ENCODE results near the gene CCNA1.
A peak's percentile ranks its signal among the peaks of the same experiment; 100 is the strongest.

CCNA1 gene

DNA sequence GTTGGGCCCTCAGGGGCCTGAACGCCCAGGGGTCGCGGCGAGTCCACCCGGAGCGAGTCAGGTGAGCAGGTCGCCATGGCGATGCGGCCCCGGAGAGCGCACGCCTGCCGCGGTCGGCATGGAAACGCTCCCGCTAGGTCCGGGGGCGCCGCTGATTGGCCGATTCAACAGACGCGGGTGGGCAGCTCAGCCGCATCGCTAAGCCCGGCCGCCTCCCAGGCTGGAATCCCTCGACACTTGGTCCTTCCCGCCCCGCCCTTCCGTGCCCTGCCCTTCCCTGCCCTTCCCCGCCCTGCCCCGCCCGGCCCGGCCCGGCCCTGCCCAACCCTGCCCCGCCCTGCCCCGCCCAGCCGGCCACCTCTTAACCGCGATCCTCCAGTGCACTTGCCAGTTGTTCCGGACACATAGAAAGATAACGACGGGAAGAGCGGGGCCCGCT lies at the start of gene CCNA1:
TSS of gene CCNA1 (plus strand) at position 390 of the 439 bp plus-strand sequence. CDS start 562 bp downstream, outside the sequence.
- no peak for DNase-seq (ENCODE audit: low read depth in 3 of 3, low spot score in 1 of 3)

DNA sequence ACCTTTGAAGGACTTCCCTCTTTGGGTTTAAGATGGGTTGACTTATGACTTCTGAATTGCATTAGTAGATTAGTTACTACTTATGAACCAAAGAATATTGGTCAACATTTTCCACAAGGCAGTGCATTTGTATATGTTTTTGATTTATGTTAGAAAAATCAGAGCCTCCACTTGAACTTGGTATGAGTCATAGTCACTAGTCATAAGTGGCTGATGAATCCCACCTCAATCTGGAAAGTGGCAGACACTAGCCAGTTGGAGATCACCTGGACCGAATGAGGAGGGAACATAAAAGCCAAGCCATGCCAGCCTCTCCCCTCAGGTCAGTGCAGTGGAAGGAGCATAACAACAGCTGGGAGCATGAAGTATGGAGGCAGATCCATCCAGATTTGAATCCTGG lies 46.8 kb upstream of the CCNA1 start:
- DNase-seq (ENCODE audit: low read depth in 3 of 3, low spot score in 1 of 3), result no peak

DNA sequence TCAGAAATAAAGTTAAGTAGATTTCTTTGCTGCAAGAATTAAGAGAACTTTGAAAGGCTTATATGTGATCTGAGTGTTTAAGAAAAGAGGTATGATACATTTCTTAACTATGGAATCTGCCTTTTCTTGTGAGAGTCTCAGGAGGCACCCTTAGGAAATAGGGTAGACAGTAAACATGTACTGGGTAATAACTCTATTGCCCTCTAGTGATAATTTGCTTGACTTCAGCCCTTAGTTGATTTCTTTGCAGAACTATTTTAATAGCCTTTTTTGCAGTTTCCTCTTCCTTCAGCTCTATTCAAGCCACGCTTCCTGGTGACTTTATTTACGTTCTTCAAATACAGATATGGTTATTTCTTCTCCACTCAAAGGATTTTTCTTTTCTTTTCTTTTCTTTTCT lies 37.0 kb upstream of the CCNA1 start:
- DNase-seq (ENCODE audit: low read depth in 3 of 3, low spot score in 1 of 3), result no peak

DNA sequence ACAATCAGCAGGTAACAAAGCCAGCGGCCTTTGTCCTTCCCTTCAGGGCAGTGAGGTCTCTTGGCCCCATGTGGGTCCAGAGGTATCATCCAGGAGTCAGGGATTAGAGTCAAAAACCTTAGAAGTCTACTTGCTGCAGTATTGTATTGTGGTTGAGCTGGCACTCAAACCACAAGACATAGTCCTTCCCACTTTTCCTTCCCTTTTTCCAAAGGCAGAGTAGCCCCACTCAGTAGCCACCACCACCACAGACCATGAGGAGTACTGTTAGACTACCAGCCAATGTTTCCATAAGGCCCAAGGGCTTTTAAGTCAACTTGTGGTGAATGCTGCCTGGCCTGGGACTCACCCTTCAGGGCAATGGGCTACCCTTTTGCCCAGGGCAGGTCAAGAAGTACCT lies 27.1 kb upstream of the CCNA1 start:
- no peak for DNase-seq (ENCODE audit: low read depth in 3 of 3, low spot score in 1 of 3)

DNA sequence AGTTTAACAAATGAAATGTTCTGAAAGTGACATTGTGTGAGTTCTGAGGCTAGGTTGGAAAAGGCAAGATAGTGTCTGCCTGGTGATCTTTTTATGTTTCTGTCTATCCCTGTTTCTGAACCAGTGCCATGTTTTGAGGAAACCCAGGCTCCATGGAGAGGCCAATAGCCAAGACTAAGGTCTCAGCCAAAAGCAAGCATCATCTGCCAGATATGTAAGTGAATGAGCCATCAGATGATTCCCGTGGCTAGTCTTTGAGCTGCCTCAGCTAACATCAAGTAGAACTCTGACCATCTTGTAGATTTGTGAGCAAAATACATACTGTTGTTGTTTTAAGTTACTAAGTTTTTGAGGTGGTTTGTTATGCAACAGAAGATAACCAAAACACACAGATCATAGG lies 19.6 kb upstream of the CCNA1 start:
- no peak for DNase-seq (ENCODE audit: low read depth in 3 of 3, low spot score in 1 of 3)

DNA sequence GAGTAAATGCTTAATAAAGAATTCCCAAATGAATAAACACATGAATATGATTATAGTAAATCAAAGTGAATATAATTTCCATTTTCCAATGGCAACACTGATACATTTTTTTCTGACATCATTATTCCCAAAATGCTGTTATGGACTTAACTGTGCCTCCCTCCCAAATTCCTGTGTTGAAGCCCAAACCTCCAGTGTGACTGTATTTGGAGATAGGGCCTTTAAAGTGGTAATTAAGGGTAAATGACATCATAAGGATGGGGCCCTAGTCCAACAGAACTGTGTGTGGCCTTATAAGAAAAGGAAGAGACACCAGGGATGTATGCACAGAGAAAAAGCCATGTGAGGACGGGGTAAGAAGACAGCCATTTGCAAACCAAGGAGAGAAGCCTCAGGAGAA lies 19.1 kb upstream of the CCNA1 start:
- no peak for DNase-seq (ENCODE audit: low read depth in 3 of 3, low spot score in 1 of 3)

DNA sequence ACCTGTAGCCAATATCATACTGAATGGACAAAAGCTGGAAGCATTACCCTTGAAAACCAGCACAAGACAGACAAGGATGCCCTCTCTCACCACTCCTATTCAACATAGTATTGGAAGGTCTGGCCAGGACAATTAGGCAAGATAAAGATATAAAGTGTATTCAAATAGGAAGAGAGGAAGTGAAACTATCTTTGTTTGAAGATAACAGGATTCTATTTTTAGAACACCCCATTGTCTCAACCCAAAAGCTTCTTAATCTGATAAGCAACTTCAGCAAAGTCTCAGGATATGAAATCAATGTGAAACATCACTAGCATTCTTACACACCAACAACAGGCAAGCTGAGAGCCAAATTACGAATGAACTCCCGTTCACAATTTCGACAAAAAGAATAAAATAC lies 17.8 kb upstream of the CCNA1 start:
- DNase-seq (ENCODE audit: low read depth in 3 of 3, low spot score in 1 of 3), result no peak

DNA sequence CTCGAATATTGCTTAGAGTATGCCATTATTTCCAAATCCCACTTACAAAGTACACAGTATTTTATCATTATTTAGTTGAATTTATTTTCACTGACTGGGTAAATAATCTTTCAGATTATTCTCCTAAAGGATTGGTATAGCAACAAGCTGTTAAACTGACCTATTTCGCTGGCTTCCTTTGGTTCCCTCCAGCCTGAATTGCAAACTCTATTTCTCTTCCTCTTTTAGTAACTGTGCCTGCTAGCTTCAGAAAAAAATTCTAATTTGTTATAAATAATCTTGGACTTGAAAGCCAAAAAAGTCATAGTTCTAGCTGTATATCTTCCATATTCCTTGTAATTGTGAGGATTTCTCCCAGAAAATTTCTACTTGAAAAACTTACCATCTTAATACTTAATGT lies 15.0 kb upstream of the CCNA1 start:
- DNase-seq (ENCODE audit: low read depth in 3 of 3, low spot score in 1 of 3), result no peak

DNA sequence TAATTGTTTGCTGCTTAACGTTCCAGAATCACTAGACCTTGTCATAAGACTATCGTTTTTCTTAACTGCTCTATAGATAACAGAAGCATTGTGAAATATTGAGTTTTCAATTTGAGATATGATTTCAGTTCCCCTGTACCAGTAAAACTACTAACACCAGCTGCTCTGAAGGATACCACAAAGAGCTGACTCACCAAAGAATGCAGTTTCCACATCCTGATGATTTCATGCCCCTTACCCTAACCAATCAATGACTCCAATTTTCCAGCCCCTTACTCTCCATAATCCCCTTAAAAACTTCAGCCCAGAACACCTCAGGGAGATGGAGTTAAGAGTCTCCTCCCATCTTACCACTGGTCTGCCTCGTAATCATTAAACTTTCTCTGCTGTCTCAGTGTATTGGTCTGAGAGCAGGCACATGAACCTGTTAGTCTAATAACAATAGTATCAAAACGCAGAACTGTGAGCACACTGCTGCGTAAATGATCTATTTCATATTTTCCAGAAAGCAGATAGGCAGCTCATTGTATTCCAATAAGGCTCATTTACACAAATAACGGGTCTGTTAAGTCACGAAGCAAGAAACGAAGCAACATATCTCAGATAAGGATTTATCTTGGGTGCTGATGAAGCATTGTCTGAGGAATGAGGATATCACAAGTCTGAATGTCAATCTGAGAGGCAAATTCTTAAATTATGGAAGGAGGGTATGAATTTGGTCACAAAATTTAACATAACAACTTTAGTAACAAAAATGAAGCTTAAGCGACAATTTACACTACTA lies 14.1 kb upstream of the CCNA1 start:
- no peak for DNase-seq (ENCODE audit: low read depth in 3 of 3, low spot score in 1 of 3)

DNA sequence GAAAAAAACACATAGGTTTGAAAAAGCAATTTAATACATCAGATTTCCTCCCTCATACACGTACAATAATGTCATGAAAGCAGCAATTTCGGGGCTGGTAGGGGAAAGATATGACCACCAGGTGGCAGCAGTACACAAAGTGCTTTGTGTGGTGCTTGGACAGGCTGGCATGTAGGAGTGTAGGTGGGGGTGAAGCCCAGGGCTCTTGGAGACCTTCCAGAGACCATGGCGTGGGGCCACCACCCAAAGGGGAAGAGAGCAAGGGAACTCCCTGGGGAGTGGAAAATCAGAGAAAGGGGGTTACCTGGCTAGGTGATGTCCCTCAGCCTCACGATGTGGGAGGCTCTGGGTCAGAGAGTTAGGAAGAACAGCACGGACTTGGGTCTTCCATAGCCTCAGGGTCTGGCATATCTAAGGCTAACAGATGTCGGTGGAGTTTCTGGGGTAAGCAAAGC lies 11.8 kb upstream of the CCNA1 start:
- DNase-seq (ENCODE audit: low read depth in 3 of 3, low spot score in 1 of 3), result peak in 2 of 3 donors; percentile 5 to 24

DNA sequence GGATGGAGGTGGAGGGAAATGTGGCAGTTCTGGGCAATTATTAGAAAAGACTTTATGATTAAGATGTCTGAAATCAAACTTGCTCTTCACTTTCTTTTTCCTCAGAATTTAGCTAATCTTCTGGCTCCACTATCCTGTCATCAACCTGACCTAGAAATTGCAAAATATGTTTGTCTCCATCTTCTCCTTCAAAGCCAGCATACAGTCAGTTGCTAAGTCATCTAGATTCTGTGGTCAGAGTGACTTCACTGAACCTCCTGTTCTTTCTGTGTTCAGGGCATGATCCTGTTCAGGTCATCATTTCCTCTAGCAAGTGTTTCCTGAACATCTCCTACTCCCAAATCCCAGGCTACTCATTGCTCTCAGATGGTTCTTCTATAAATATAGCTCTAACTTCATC lies 10.8 kb upstream of the CCNA1 start:
- no peak for DNase-seq (ENCODE audit: low read depth in 3 of 3, low spot score in 1 of 3)

DNA sequence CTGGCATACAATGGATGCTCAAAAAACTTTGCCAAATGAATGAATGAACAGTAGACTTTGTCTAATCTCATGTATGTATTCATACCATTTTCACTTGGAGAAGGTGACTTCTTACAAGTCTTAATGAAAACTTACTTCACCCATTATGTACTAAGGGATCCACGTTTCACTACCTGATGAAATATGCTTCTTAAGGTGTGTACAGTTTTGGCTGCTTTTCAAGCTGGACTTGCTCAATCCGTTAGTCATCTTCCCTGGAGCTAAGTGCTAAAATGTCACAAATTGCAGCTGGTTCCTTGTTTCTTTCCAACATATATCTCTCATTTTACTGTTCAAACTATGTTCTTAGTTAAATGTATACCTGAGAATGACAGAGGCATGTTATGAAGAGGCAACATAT lies 4.2 kb upstream of the CCNA1 start:
- no peak for DNase-seq (ENCODE audit: low read depth in 3 of 3, low spot score in 1 of 3)

DNA sequence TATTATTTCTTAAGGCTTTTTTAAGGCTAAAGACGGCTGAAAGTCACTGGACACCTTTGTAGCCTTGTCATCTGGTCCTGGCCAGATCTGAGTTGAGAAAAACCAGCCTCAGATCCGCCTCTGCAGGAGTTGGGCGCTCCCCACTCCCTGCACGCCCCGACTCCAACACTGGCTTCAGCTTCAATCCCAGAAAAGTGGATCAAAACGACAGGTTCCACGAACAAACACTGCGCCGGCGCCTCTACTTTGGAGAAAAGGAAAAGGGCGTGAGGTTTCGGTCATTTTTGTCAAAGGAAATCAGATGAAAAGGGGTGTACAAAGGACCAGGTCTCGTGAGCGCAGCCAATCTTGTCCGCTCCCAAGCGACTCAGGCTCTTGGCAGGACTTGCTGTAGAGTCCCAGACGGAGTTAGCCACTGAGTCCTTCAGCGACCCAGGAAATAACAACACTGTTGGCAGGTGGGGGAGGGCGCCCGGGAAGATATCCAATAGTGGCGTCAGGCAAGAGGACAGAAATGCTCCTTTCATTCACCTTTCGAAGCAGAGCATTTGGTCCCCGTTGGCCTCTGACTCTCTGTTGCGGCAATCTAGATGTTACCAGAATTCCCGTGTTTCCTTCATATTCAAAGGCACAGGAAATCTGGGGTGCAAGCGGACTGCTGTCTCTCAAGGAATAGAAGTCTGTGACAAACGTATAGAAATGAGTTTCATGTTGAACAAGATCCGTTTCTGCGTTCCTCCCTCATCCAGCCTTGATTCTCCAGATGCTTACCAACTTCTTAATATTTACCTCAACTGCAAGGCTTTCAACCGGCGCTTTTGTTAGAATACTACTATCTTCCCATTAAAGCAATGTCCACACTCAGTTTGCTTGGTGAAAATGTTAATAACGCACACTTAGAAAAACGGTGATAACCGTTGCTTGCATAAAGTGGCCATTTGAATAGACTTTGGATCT lies 1.8 kb upstream of the CCNA1 start:
- no peak for DNase-seq (ENCODE audit: low read depth in 3 of 3, low spot score in 1 of 3)

DNA sequence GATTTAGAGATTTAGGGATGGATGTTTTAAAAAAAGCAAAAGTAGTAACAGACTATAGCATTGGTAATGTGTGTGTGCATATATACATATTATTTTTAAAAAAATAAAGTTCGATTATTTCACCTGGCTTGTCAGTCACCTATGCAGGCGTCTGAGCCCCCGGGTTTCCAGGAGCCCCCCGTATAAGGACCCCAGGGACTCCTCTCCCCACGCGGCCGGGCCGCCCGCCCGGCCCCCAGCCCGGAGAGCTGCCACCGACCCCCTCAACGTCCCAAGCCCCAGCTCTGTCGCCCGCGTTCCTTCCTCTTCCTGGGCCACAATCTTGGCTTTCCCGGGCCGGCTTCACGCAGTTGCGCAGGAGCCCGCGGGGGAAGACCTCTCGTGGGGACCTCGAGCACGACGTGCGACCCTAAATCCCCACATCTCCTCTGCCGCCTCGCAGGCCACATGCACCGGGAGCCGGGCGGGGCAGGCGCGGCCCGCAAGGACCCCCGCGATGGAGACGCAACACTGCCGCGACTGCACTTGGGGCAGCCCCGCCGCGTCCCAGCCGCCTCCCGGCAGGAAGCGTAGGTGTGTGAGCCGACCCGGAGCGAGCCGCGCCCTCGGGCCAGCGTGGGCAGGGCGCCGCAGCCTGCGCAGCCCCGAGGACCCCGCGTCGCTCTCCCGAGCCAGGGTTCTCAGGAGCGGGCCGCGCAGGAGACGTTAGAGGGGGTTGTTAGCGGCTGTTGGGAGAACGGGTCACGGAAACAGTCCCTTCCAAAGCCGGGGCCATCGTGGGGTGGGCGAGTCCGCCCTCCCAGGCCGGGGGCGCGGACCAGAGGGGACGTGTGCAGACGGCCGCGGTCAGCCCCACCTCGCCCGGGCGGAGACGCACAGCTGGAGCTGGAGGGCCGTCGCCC lies 840 bp upstream of the CCNA1 start:
- DNase-seq (ENCODE audit: low read depth in 3 of 3, low spot score in 1 of 3), result no peak

DNA sequence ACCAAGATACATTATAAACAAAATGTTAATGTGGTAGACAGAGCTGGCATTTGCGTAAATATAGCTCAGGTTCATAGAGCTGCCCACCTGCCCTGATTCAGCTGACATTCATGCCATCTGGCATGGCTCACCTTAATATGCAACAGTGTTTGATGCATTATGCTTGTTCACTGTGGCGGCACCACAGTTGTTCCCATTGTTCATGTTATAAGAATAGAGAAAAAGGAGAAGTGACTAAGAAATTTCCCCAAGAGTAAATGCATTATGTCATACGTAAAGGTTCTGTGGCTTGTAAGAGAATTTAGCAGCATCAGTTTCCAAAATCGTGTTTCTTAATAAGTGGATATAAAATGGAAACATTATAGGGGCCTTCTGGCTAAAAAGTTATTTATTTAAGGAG lies 4.5 kb downstream of the CCNA1 start:
- no peak for DNase-seq (ENCODE audit: low read depth in 3 of 3, low spot score in 1 of 3)

DNA sequence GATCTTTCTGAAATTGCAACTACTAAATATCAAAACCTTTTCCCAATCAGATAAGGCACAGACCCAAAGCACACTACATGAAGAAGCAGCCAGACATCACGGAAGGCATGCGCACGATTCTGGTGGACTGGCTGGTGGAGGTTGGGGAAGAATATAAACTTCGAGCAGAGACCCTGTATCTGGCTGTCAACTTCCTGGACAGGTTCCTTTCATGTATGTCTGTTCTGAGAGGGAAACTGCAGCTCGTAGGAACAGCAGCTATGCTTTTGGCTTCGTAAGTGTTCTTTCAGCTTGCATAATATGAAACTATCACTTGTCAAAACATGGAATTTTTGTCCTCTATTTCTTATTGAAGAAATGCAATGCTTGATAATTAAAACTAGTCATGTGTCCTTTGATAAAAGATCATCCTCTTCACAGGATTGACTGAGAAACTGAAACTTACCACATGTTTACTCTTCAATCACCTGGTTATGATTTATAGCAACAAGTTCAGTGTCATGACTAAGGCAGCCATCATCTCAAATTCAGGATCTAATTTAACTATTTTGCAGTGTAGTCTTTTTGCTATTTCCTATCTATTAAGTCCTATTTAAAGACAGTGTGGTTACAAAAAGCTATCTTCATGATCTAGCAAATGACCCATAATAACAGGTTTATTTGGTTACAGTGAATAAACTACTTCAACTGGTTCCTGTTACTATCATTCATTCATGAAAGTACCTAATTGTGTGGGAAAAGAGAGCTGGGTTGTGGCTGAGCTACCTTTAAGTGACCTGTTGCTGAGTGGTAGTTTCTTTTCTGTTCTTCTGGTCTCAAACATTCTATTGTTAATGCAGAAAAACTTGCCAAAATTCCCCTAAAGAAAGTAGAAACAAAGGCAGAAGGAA lies 6.5 kb downstream of the CCNA1 start:
- DNase-seq (ENCODE audit: low read depth in 3 of 3, low spot score in 1 of 3), result no peak

DNA sequence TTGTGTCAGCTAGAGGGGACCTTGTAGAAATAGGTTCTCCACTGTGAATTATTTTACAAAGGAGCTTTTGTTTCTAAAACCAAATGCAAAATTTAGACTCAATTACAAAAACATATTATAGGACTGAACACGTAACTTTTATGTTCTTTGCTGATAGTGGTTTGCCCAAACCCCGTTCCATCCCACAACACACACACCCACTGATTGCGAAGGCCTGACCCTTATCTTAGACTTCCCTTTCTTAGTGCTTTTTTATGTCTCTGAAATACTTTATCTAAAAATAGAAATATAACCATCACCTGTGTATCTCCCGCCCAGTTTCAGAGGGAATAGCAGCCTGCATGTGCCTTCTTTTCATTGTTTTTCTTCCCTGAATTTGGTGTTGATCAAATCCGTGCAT lies 13.0 kb downstream of the CCNA1 start:
- no peak for DNase-seq (ENCODE audit: low read depth in 3 of 3, low spot score in 1 of 3)

DNA sequence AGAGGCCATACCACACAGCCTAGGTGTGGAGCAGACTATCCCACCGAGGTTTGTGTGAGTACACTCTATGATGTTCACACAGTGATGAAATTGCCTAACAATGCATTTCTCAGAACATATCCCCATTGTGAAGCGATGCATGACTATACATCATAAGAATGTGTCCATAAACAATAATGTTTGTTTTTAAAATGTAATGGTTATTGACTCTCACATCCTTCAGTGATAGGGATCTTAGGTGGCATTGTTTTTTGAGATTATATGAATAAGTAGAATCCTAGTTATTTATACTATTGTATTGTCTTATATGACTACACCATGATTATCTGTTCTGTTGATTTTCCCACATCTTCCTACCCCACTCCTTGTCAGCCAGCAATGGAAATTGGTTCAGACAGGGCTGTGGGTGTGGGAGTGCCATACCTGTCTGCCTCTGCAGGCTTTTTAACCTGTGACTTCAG lies 13.6 kb downstream of the CCNA1 start:
- DNase-seq (ENCODE audit: low read depth in 3 of 3, low spot score in 1 of 3), result no peak

DNA sequence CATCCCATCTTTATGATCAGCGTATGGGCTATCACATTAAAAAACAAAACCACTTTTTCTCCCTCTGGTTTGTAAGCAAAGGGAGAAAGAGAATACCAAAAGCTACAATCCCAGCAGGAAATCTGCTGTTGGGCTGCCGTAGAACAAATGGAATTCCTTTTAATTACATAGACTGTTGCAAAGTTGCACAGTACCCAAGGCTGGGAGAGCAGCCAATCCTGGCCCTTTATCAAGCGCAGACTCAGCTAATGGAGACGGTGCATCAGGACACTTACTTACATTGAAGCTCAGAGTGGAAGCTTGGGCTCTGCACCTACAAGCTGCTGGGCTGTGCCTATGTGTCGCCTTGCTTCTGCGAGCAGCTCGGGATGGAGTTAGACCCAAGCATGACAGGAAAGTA lies 15.2 kb downstream of the CCNA1 start:
- DNase-seq (ENCODE audit: low read depth in 3 of 3, low spot score in 1 of 3), result no peak

DNA sequence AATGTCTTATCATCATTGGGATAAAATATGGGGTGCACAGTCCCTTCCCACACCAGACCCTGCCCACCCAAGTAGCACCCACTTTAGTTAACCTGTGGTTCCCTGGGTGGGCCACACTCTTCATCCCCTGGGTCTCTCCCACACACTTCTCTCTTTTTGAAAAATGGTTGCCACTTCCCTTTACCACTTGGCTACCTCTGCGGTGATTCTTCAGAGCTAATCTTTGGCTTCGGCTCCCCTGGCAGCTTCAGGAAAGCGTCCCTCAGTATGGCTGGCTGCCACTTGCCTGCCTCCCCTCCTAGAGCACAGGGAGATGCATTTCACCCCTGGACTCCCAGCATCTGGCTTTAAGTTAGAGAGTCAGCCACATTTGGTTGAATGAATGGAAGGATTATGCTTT lies 18.2 kb downstream of the CCNA1 start:
- DNase-seq (ENCODE audit: low read depth in 3 of 3, low spot score in 1 of 3), result no peak
